ENCODE data around the gene MS4A6A. TPM values are rescaled to one million over a fixed set of nuclear protein-coding genes. Genes with fewer than 3 reads are reported as not detected.
"Not testable (repeated sequence)": the region's sequence is repeated elsewhere in the genome, so short reads cannot be mapped to it uniquely, and the experiment has no call there.

Gene MS4A6A, protein sequence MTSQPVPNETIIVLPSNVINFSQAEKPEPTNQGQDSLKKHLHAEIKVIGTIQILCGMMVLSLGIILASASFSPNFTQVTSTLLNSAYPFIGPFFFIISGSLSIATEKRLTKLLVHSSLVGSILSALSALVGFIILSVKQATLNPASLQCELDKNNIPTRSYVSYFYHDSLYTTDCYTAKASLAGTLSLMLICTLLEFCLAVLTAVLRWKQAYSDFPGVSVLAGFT
- 1 to 10 TPM in 1 of 8 experiments, under 1 TPM in 4, not detected in 3; 0.13 to 1.6 (median 0.36) TPM for total RNA-seq

DNA sequence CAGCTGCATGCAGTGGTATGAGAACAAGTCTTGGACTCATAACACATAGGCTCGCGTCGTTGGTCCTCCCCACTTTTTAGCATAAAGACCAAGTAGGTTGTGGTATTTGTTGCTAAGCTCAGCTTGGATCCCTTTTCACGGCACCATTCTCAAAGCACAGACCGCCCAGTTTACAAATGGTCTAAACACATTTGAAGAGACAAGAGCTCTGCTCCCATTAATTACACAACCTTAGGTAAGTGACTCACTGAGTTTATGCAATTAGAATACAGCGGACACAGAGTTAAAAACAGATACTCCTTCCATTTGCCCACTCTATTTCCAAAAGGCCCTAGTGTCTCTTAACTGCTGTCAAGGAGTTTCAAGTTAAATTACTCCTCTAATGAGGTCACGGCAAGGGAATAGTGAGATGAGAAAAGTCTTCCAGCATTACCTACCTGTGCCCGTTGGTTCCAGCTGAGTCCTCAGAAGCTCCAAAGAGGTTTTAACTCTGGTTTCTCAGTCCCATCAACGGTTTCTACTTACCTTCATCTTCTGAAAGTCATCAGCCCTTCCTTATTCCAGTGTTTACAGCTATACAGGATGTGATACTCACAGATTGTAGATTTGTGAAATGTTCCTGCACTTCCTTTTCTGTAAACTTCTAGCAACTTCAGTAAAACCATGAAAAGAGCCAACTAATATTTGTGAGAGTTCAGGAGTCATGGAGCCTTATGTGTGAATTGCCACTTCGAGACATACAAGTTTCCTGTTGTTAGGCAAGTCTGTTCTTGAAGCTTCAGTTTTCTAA is at the start of gene MS4A6A:
Gene MS4A6A, minus strand, starts transcription at position 543 of the 790 bp plus-strand sequence. CDS start 1,356 bp downstream, outside the sequence.
- WGBS, 10 experiments = 15 to 100% (median 70%) methylated on average over 1 to 9 of the region's 10 CpGs; no CpG with 5 or more reads in 1 of the 10 experiments

DNA sequence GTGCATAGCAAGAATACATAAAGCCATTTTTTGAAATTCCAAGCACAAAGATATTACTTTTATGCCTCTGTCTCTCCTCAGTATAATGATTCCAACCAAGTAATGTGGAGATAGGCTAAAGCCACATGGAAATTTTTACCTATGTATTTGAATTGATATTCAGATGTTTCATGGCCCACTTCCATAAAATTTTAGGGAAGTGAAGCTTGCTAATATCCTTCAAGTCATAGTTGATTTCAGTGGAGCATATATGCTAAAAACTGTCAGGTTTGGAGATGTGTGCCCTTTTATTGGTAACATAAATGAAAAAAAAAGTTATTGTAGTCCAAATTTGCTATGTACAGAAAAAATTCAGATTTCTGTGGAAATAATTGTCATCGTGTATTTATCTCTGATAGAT is 47.8 kb upstream of the MS4A6A start:
- ATAC-seq (replicated peaks in 6 of 8) = no peak
- in situ Hi-C loops (cut with MboI; ENCODE audit: low pct_unique_long_range_greater_than_20kb in 2 of 9, low sequenced_read_pairs in 9 of 9, unreplicated experiment in 9 of 9) = loop anchor here in 1 of 9 experiments (25.0 kb wide), 1 partner anchor 93 kb away; no protein-coding TSS in a partner anchor
- Histone ChIP-seq H3K4me1 (replicated peaks in 1 of 2) (no peaks in the 10 kb centered on the region), H3K27ac (no peak overlapping the region), H3K4me3 (no peak overlapping the region)
- 0 to 67% (median 48%) methylated on average over 1 of the region's 1 CpG for WGBS, 10 experiments

More for the DNA sequence above, at the start of gene MS4A6A:
- Histone ChIP-seq H3K4me3 (no peak within 1 kb of the TSS), H3K4me1 (replicated peaks in 1 of 2) (no peaks in the 10 kb centered on the region), H3K27ac (no peak within 1 kb of the TSS)
- in situ Hi-C loops (cut with MboI; ENCODE audit: low pct_unique_long_range_greater_than_20kb in 2 of 9, low sequenced_read_pairs in 9 of 9, unreplicated experiment in 9 of 9) = no loop called here
- ATAC-seq (replicated peaks in 6 of 8) = no peak

DNA sequence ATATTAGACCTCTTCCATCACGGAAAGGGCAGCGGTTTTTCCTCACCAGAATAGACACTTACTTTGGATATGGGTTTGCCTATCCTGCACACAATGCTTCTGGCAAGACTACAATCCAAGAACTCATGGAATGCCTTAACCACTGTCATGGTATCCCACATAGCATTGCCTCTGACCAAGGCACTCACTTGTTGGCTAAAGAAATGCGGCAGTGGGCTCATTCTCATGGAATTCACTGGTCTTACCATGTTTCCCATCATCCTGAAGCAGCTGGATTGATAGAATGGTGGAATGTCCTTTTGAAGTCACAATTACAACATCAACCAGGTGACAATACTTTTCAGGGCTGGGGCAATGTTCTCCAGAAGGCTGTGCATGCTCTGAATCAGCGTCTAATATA is 39.3 kb upstream of the MS4A6A start:
- in situ Hi-C loops (cut with MboI; ENCODE audit: low pct_unique_long_range_greater_than_20kb in 2 of 9, low sequenced_read_pairs in 9 of 9, unreplicated experiment in 9 of 9) = no loop called here
- Histone ChIP-seq H3K4me1 (replicated peaks in 1 of 2) (no peaks in the 10 kb centered on the region), H3K27ac (no peak overlapping the region), H3K4me3 (no peak overlapping the region)
- WGBS, 10 experiments = 6 to 100% (median 68%) methylated on average over 1 to 4 of the region's 4 CpGs; no CpG with 5 or more reads in 2 of the 10 experiments
- ATAC-seq (replicated peaks in 6 of 8) = no peak

DNA sequence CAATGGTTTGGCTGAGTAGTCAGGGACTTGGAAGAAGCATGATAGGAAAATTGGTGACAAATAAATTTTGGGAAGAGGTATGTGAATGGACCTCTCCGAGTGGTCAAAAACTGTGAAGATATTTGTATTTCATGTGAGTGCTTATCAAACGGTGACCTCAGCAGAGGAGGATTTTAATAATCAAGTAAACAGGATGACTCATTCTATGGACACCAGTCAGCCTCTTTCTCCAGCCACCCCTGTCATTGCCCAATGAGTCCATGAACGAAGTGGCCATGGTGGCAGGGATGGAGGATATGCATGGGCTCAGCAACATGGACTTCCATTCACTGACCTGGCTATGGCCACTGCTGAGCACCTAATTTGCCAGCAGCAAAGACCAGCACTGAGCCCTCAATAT is 38.8 kb upstream of the MS4A6A start:
- 0 to 82% (median 45%) methylated on average over 1 to 3 of the region's 3 CpGs for WGBS, 10 experiments
- Histone ChIP-seq H3K4me3 (no peak overlapping the region), H3K4me1 (replicated peaks in 1 of 2) (no peaks in the 10 kb centered on the region), H3K27ac (no peak overlapping the region)
- no peak for ATAC-seq (replicated peaks in 6 of 8)
- in situ Hi-C loops (cut with MboI; ENCODE audit: low pct_unique_long_range_greater_than_20kb in 2 of 9, low sequenced_read_pairs in 9 of 9, unreplicated experiment in 9 of 9) = no loop called here

DNA sequence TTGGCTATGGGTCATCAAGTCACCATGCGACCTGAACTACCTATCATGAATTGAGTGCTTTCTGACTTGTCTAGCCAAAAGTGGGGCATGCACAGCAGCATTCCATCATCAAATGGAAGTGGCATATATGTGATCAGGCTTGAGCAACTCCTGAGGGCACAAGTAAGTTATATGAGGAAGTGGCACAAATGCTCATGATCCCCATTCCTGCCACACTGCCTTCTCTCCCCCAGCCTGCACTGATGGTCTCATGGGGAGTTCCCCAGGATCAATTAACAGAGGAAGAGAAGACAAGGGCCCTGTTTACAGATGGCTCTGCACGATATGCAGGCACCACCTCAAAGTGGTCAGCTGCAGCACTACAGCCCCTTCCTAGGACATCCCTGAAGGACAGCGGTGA is 38.3 kb upstream of the MS4A6A start:
- WGBS, 10 experiments = 0 to 100% (median 66%) methylated on average over 1 to 3 of the region's 3 CpGs; no CpG with 5 or more reads in 3 of the 10 experiments
- Histone ChIP-seq H3K27ac (no peak overlapping the region), H3K4me1 (replicated peaks in 1 of 2) (no peaks in the 10 kb centered on the region), H3K4me3 (no peak overlapping the region)
- no peak for ATAC-seq (replicated peaks in 6 of 8)
- in situ Hi-C loops (cut with MboI; ENCODE audit: low pct_unique_long_range_greater_than_20kb in 2 of 9, low sequenced_read_pairs in 9 of 9, unreplicated experiment in 9 of 9) = no loop called here

DNA sequence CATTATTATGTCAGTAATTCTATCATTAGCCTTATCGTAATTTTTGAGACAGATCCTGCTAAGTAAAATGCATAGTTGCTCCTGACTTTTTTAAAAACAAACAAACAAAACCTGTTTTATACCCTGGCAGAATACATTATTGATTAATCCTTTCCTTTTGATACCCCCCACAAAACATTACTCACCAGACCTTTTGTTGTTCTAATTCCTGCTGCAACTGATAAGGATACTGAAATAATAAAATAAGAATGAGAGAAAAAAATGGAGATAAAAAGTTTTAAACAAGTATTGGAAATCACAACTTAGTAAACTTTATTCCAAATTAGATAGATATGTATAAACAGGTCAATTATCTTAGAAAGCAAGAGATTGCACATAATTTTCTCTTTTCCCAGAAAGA is 31.5 kb upstream of the MS4A6A start:
- no peaks in the 10 kb centered on the region for H3K4me1 ChIP-seq (replicated peaks in 1 of 2)
- ATAC-seq (replicated peaks in 6 of 8) = no peak
- no peak overlapping the region for H3K4me3 ChIP-seq
- in situ Hi-C loops (cut with MboI; ENCODE audit: low pct_unique_long_range_greater_than_20kb in 2 of 9, low sequenced_read_pairs in 9 of 9, unreplicated experiment in 9 of 9) = no loop called here
- WGBS, 10 experiments = 0 to 100% (median 84%) methylated on average over 1 of the region's 1 CpG
- H3K27ac ChIP-seq = no peak overlapping the region

DNA sequence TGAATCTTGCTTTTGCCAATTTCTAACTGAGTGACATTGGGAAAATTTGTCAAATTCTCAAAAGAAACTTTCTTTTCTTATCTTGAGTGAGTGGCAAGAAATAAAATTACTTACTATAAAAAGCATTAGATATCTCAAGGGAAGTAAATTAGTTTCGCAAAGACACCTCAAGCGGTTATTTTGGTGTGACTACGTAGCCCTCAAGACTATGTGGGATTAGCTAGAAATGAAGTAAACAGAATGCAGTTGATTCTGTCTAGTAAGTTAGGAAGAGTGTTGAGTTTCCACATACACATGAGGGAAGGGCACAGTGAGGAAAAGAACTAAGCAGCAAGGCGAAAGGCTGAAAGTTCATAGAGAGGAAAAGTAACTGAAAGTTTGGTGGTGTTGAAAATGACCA is 28.3 kb upstream of the MS4A6A start:
- 57 to 100% (median 80%) methylated on average over 1 to 4 of the region's 4 CpGs; no CpG with 5 or more reads in 1 of the 10 experiments for WGBS, 10 experiments

DNA sequence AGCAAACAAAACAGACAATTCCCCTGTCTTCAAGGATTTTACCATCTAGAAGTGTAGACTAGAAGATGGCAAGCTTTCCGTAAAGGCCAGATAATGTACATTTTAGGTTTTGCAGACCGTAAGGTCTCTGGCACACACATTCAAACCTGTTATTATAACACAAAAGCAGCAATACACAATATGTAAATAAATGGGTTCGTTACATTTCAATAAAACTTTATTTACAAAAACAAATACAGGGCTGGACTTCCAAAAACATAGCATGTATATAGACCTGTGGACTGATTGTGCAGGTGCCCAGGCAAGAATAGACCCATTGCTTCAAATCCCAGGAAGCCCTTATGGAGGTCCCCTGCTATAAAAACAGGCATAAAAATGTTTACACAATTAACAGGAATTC is 27.1 kb upstream of the MS4A6A start:
- in situ Hi-C loops (cut with MboI; ENCODE audit: low pct_unique_long_range_greater_than_20kb in 2 of 9, low sequenced_read_pairs in 9 of 9, unreplicated experiment in 9 of 9) = no loop called here
- WGBS, 10 experiments = 0 to 100% (median 72%) methylated on average over 1 to 3 of the region's 3 CpGs; no CpG with 5 or more reads in 2 of the 10 experiments
- ATAC-seq (replicated peaks in 6 of 8) = no peak
- H3K4me1 ChIP-seq (replicated peaks in 1 of 2) = no peaks in the 10 kb centered on the region
- no peak overlapping the region for H3K27ac ChIP-seq
- H3K4me3 ChIP-seq = no peak overlapping the region

More for the DNA sequence above, 28.3 kb upstream of the MS4A6A start:
- Histone ChIP-seq H3K4me1 (replicated peaks in 1 of 2) (no peaks in the 10 kb centered on the region), H3K27ac (no peak overlapping the region), H3K4me3 (no peak overlapping the region)
- in situ Hi-C loops (cut with MboI; ENCODE audit: low pct_unique_long_range_greater_than_20kb in 2 of 9, low sequenced_read_pairs in 9 of 9, unreplicated experiment in 9 of 9) = no loop called here
- no peak for ATAC-seq (replicated peaks in 6 of 8)

DNA sequence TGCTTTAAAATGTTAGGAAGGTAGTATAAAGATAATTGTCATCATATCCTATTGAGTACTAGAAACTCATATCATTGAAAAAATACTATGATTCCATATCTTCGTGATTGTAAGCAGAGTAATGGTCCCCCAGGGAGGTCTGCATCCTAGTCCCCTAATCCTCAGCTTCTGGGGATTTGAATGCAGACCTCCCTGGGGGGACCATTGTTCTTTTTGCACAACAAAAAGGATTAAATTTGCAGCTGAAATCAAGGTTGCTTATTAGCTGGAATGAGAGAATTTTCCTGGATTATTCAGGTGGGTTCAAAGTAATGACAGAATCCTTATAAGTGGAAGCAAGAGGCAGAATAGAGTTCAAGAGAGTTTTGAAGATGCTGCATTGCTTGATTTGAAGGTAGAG is 26.1 kb upstream of the MS4A6A start:
- no peak for ATAC-seq (replicated peaks in 6 of 8)
- Histone ChIP-seq H3K4me1 (replicated peaks in 1 of 2) (no peaks in the 10 kb centered on the region), H3K4me3 (no peak overlapping the region), H3K27ac (no peak overlapping the region)
- in situ Hi-C loops (cut with MboI; ENCODE audit: low pct_unique_long_range_greater_than_20kb in 2 of 9, low sequenced_read_pairs in 9 of 9, unreplicated experiment in 9 of 9) = no loop called here
- 0 to 67% (median 21%) methylated on average over 1 of the region's 1 CpG; no CpG with 5 or more reads in 6 of the 10 experiments for WGBS, 10 experiments

DNA sequence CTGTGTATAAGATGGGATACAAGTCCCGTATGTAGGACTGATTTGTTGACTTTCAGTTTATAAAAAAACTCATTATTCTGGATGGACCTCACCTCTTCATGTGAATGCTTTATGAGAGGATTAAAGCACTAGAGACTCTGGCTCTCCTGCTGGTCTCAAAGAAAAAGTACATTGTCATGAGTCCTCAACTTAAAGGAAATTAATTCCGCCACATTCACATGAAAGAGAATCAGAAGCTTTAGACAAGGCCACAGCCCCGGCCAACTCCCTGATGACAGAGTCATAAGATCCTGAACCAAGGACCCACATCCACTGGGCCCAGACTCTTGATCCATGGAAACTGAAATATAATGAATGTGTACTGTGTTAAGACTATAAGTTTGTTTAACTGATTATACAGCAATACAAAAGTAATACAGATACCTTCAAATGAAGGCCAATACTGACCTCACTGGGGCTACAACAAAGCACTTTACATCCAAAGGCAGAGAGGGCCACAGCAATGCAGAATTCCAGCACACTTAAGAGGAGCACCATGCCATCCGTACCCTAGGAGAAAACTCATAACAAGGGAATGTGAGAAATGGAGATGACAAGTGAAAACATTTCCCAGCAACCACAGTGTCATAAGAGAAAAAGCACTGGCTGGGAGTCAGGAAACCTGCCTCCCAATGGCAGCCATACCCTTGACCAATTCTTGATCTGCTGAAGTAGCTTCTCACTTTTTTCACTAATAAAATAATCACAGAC is 25.4 kb upstream of the MS4A6A start:
- H3K4me1 ChIP-seq (replicated peaks in 1 of 2) = no peaks in the 10 kb centered on the region
- peak in 2 of 8 experiments; percentile 20 to 32 for ATAC-seq (replicated peaks in 6 of 8)
- in situ Hi-C loops (cut with MboI; ENCODE audit: low pct_unique_long_range_greater_than_20kb in 2 of 9, low sequenced_read_pairs in 9 of 9, unreplicated experiment in 9 of 9) = no loop called here
- WGBS, 10 experiments = 0 to 60% (median 23%) methylated on average over 1 to 3 of the region's 4 CpGs
- H3K27ac ChIP-seq = no peak overlapping the region
- H3K4me3 ChIP-seq = no peak overlapping the region

DNA sequence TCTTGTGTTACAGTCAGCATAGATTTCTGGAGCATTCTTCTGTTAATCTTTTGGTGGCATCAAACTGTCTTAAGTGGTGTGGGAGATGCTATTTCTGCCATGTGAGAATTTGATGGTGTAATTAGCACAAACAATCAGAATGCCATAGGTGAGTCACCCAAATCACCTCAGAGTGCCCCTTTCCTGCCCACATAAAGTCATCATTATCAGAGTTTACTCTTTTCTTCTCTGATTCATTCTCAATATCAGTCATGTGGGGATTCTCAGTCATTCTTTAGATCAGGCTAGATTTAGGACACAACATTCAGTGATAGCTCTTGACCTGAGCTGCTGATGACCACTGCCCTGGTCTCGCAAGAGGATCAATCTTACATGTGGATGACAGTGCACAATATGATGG is 23.7 kb upstream of the MS4A6A start:
- in situ Hi-C loops (cut with MboI; ENCODE audit: low pct_unique_long_range_greater_than_20kb in 2 of 9, low sequenced_read_pairs in 9 of 9, unreplicated experiment in 9 of 9) = no loop called here
- H3K4me1 ChIP-seq (replicated peaks in 1 of 2) = no peaks in the 10 kb centered on the region
- H3K27ac ChIP-seq = no peak overlapping the region
- 0 to 100% (median 100%) methylated on average over 1 of the region's 1 CpG; no CpG with 5 or more reads in 4 of the 10 experiments for whole genome bisulfite sequencing, 10 experiments
- no peak overlapping the region for H3K4me3 ChIP-seq
- ATAC-seq (replicated peaks in 6 of 8) = no peak

DNA sequence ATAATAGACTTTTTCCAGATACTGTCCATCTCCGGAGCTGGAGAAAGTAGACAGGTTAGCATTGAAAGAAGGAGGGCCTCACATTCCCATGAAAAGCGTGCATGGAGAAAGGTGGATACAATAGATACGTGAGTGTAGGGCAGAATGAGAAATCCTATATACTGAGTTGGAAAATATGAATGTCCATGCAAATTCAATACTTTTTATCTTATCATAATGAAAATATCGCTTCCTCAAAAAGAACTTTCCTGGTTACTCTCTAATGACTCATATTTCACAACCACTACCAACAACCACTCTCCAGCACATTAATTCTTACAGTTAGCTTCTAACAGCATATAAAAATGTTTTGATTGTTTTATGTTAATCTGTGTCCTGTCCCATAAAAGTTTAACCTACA is 22.0 kb upstream of the MS4A6A start:
- Histone ChIP-seq H3K27ac (no peak overlapping the region), H3K4me1 (replicated peaks in 1 of 2) (no peaks in the 10 kb centered on the region), H3K4me3 (no peak overlapping the region)
- 3 to 100% (median 84%) methylated on average over 1 to 4 of the region's 4 CpGs for WGBS, 10 experiments
- no peak for ATAC-seq (replicated peaks in 6 of 8)
- in situ Hi-C loops (cut with MboI; ENCODE audit: low pct_unique_long_range_greater_than_20kb in 2 of 9, low sequenced_read_pairs in 9 of 9, unreplicated experiment in 9 of 9) = no loop called here

DNA sequence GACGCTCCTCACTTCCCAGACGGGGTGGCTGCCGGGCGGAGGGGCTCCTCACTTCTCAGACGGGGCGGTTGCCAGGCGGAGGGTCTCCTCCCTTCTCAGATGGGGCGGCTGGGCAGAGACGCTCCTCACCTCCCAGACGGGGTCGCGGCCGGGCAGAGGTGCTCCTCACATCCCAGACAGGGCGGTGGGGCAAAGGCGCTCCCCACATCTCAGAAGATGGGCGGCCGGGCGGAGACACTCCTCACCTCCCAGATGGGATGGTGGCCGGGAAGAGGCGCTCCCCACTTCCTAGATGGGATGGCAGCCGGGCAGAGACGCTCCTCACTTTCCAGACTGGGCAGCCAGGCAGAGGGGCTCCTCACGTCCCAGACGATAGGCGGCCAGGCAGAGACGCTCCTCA is 18.5 kb upstream of the MS4A6A start:
- in situ Hi-C loops (cut with MboI; ENCODE audit: low pct_unique_long_range_greater_than_20kb in 2 of 9, low sequenced_read_pairs in 9 of 9, unreplicated experiment in 9 of 9); H3K4me1 ChIP-seq (replicated peaks in 1 of 2); H3K4me3 ChIP-seq; ATAC-seq (replicated peaks in 6 of 8); H3K27ac ChIP-seq: not testable (repeated sequence)
- WGBS, 10 experiments = no CpG with 5 or more reads among the region's 26 CpGs
